HCT116 (cell line): ENCODE measurements around the gene BLTP3A. TPM values are rescaled to one million over a fixed set of nuclear protein-coding genes. Genes with fewer than 3 reads are reported as not detected.
"Not testable (repeated sequence)": the region's sequence is repeated elsewhere in the genome, so short reads cannot be mapped to it uniquely, and the experiment has no call there.

ENCODE experiments used
- ATAC-seq: fragments of 200-7000 bp; cut with Tn5 transposase; 2 replicates; pipeline ENCODE4 v1.9.1; 2020; ENCODE audit warnings: mild to moderate bottlenecking, moderate library complexity
- BruUV-seq: library from RNA; stranded (reverse); fragments of 400-500 nt; replicated peaks from 2 replicates; lab custom pipeline; 2021; lab: Mats Ljungman, UMichigan
- CTCF ChIA-PET: fragments of 300-600 bp; sonication (Branson Sonifier 250); formaldehyde crosslinking; loops from one replicate; lab custom pipeline; 2021; ENCODE audit warnings: antibody characterized with exemption; lab: Charles Lee
- POLR2A ChIA-PET: fragments of 300-600, 350-600 bp; sonication (Branson Sonifier 250); formaldehyde crosslinking; loops from one replicate; lab custom pipeline; 2021; ENCODE audit warnings: antibody characterized with exemption; lab: Charles Lee
- RAD21 ChIA-PET, 2 experiments: fragments of 300-600 bp; sonication (Branson Sonifier 250); formaldehyde crosslinking; loops; one replicate each; lab custom pipeline; 2023; ENCODE audit warnings: low total read pairs in 2 of 2; ENCODE audit not compliant: uncharacterized antibody in 2 of 2, unreplicated experiment in 2 of 2, low non-redundant PET in 1 of 2; lab: Charles Lee
- DNase-seq: peaks from one replicate; pipeline ENCODE4 v3.0.0-alpha.2; 2010; ENCODE audit warnings: low read depth, low spot score
- H2AFZ ChIP-seq: fragments of 200-600 bp; shearing (Covaris generic), sonication (generic); 2 replicates; pipeline ENCODE4 v1.6.1; 2017; ENCODE audit warnings: low read depth, mixed run types, mixed read lengths, antibody characterized with exemption, low read length; ENCODE audit not compliant: poor library complexity, severe bottlenecking
- H3K27ac ChIP-seq: 2 replicates; pipeline ENCODE4 v1.5.1; 2012; ENCODE audit warnings: low read depth, low read length
- H3K27me3 ChIP-seq: fragments of 200-600 bp; sonication (generic); 2 replicates; pipeline ENCODE4 v1.6.1; 2016; ENCODE audit warnings: mixed run types, low read length, mixed read lengths; ENCODE audit not compliant: insufficient read depth
- H3K36me3 ChIP-seq, 2 experiments: fragments of 200-500 bp in 1 of 2; fragments of 200-600 bp in 1 of 2; sonication (Bioruptor generic) in 1 of 2; sonication (generic) in 1 of 2; 2 replicates each; pipeline versions ENCODE4 v1.5.1 to v1.6.1; 2014 to 2016; ENCODE audit warnings: low read length in 2 of 2, inconsistent platforms in 1 of 2, mixed read lengths in 1 of 2, mixed run types in 1 of 2; ENCODE audit not compliant: insufficient read depth in 2 of 2, control insufficient read depth in 1 of 2
- H3K4me1 ChIP-seq, 2 experiments: fragments of 200-600 bp in 1 of 2; sonication (generic) in 1 of 2; 2 replicates each; pipeline versions ENCODE4 v1.5.1 to v1.6.1; 2012 to 2017; ENCODE audit warnings: low read length in 2 of 2, inconsistent platforms in 1 of 2, mild to moderate bottlenecking in 1 of 2, mixed read lengths in 1 of 2, mixed run types in 1 of 2, moderate library complexity in 1 of 2; ENCODE audit not compliant: insufficient read depth in 2 of 2, control insufficient read depth in 1 of 2
- H3K4me2 ChIP-seq: fragments of 200-600 bp; sonication (generic); 2 replicates; pipeline ENCODE4 v1.6.1; 2017; ENCODE audit warnings: mixed run types, low read length, mixed read lengths
- H3K4me3 ChIP-seq, 2 experiments: fragments of 200-600 bp in 1 of 2; sonication (generic) in 1 of 2; replicated peaks in 1 of 2; 2 replicates each; pipeline ENCODE4 v1.5.1; 2011 to 2016; ENCODE audit warnings: low read length in 2 of 2, control low read depth in 1 of 2, low read depth in 1 of 2, mild to moderate bottlenecking in 1 of 2, mixed read lengths in 1 of 2, mixed run types in 1 of 2
- H3K79me2 ChIP-seq: fragments of 200-600 bp; sonication (generic); 2 replicates; pipeline ENCODE4 v1.6.1; 2017; ENCODE audit warnings: mild to moderate bottlenecking, mixed run types, low read length, moderate library complexity, mixed read lengths; ENCODE audit not compliant: insufficient read depth
- H3K9ac ChIP-seq: fragments of 200-600 bp; sonication (generic); 2 replicates; pipeline ENCODE4 v1.6.1; 2016; ENCODE audit warnings: low read length, mixed read lengths
- H3K9me2 ChIP-seq: fragments of 200-600 bp; sonication (generic), shearing (Covaris generic); 2 replicates; pipeline ENCODE4 v1.6.1; 2017; ENCODE audit warnings: mixed run types, mild to moderate bottlenecking, moderate library complexity; ENCODE audit not compliant: insufficient read depth
- H3K9me3 ChIP-seq, 2 experiments: fragments of 200-500 bp in 1 of 2; fragments of 200-600 bp in 1 of 2; sonication (Bioruptor generic) in 1 of 2; sonication (generic) in 1 of 2; 2 replicates each; pipeline ENCODE4 v1.6.1; 2014 to 2017; ENCODE audit warnings: low read length in 2 of 2, mixed read lengths in 2 of 2, inconsistent platforms in 1 of 2, low read depth in 1 of 2, mild to moderate bottlenecking in 1 of 2, mixed run types in 1 of 2, moderate library complexity in 1 of 2; ENCODE audit not compliant: control insufficient read depth in 1 of 2, insufficient read depth in 1 of 2
- H4K20me1 ChIP-seq: fragments of 200-600 bp; sonication (generic), shearing (Covaris generic); 2 replicates; pipeline ENCODE4 v1.6.1; 2017; ENCODE audit warnings: mixed run types, mild to moderate bottlenecking, moderate library complexity; ENCODE audit not compliant: insufficient read depth
- CBX3 ChIP-seq: IDR thresholded peaks from 2 replicates; pipeline ENCODE4 v1.6.1; 2012; ENCODE audit warnings: low read depth
- CEBPB ChIP-seq: IDR thresholded peaks from 2 replicates; pipeline ENCODE4 v1.6.1; 2012; ENCODE audit warnings: low read depth
- CTCF ChIP-seq, 3 experiments: fragments of 200-600 bp in 1 of 3; sonication (generic) in 1 of 3; IDR thresholded peaks in 2 of 3; conservative IDR thresholded peaks in 1 of 3; 2 replicates each; pipeline ENCODE4 v1.5.1; 2012 to 2017; ENCODE audit warnings: low read depth in 2 of 3, low read length in 2 of 3, antibody characterized with exemption in 1 of 3, borderline replicate concordance in 1 of 3, control low read depth in 1 of 3, mild to moderate bottlenecking in 1 of 3, mixed read lengths in 1 of 3, mixed run types in 1 of 3, moderate library complexity in 1 of 3; ENCODE audit not compliant: insufficient read depth in 1 of 3
- EGR1 ChIP-seq: IDR thresholded peaks from 2 replicates; pipeline ENCODE4 v1.6.1; 2012; ENCODE audit warnings: low read depth
- POLR2A ChIP-seq: IDR thresholded peaks from 2 replicates; pipeline ENCODE4 v1.7.0; 2011; ENCODE audit warnings: borderline replicate concordance; ENCODE audit not compliant: insufficient read depth, insufficient read length; ENCODE audit errors: extremely low read depth
- SIN3A ChIP-seq: IDR thresholded peaks from 2 replicates; pipeline ENCODE4 v1.6.1; 2012; ENCODE audit warnings: low read depth
- YY1 ChIP-seq: IDR thresholded peaks from 2 replicates; pipeline ENCODE4 v1.6.1; 2011; ENCODE audit warnings: low read length, low read depth, moderate library complexity, mild to moderate bottlenecking; ENCODE audit not compliant: insufficient replicate concordance; ENCODE audit errors: extremely low read depth
- ZBTB33 ChIP-seq: IDR thresholded peaks from 2 replicates; pipeline ENCODE4 v1.6.1; 2011; ENCODE audit warnings: mild to moderate bottlenecking, low read length, moderate library complexity; ENCODE audit not compliant: insufficient replicate concordance; ENCODE audit errors: extremely low read depth
- intact Hi-C: fragments of 100-400 bp; cut with micrococcal nuclease; formaldehyde crosslinking; loops from 2 replicates; pipeline ENCODE4 v1.10.0; 2022
- total RNA-seq: library from RNA; stranded (reverse); gene quantifications from one replicate; pipeline ENCODE4 v1.2.1, GENCODE V29; 2021; ENCODE audit not compliant: unreplicated experiment

Gene BLTP3A
- total RNA-seq, 1 experiment from 2014 or later = 21.5 TPM

GRCh38 chr6:34774967-34775366, 16.9 kb upstream of the BLTP3A start:
- intact Hi-C loops = no loop called here
- H3K79me2 ChIP-seq = peaks cover 26% of the 10 kb centered on the region
- ChIA-PET RAD21 (no interaction called here), CTCF (no interaction called here), POLR2A (interaction anchor here (1.4 kb wide), 1 partner anchor 17 kb away, joined by 3 read pairs; the partner anchor contains the start of gene BLTP3A)
- DNase-seq = no peak
- no peaks in the 10 kb centered on the region for H3K9me2 ChIP-seq
- ATAC-seq = no peak
- no peaks in the 10 kb centered on the region for H3K9me3 ChIP-seq
- H3K4me2 ChIP-seq = no peak overlapping the region
- TF ChIP-seq CBX3 (no peak), CEBPB (no peak), YY1 (no peak), SIN3A (no peak), ZBTB33 (no peak), EGR1 (no peak), POLR2A (no peak), CTCF (IDR thresholded peaks at IDR 0.05 in 2 of 3, conservative IDR thresholded peaks at IDR 0.05 in 1 of 3; ENCODE audit: borderline replicate concordance in 1 of 3, insufficient read depth in 1 of 3, low read depth in 2 of 3, low read length in 2 of 3) (no peak)
- H2AFZ ChIP-seq = no peak overlapping the region
- no peak overlapping the region for H3K9ac ChIP-seq
- no peaks in the 10 kb centered on the region for H4K20me1 ChIP-seq
- H3K4me3 ChIP-seq = no peak overlapping the region
- H3K27me3 ChIP-seq = no peaks in the 10 kb centered on the region
- no TSS peak for BruUV-seq
- peaks cover 34 to 46% of the 10 kb centered on the region in 2 experiments for H3K36me3 ChIP-seq
- H3K4me1 ChIP-seq = no peaks in the 10 kb centered on the region
- no peak overlapping the region for H3K27ac ChIP-seq

GRCh38 chr6:34785375-34785774, 6.5 kb upstream of the BLTP3A start:
- H3K27ac ChIP-seq, H4K20me1 ChIP-seq, H3K79me2 ChIP-seq, H3K4me3 ChIP-seq, ATAC-seq, H3K4me1 ChIP-seq, H3K36me3 ChIP-seq, H3K9me2 ChIP-seq, BruUV-seq, H3K27me3 ChIP-seq, H3K4me2 ChIP-seq, H3K9ac ChIP-seq, RAD21 ChIA-PET, DNase-seq, CTCF ChIA-PET, intact Hi-C loops, POLR2A ChIA-PET, H3K9me3 ChIP-seq, H2AFZ ChIP-seq: not testable (repeated sequence)

- CTCF ChIA-PET, DNase-seq, H3K4me2 ChIP-seq, H3K9ac ChIP-seq, POLR2A ChIA-PET, intact Hi-C loops, H3K4me3 ChIP-seq, ATAC-seq, BruUV-seq, H2AFZ ChIP-seq, H3K27ac ChIP-seq, H3K36me3 ChIP-seq, H3K9me3 ChIP-seq, H3K27me3 ChIP-seq, H3K9me2 ChIP-seq, H3K4me1 ChIP-seq, H3K79me2 ChIP-seq, H4K20me1 ChIP-seq, RAD21 ChIA-PET: not testable (repeated sequence)
These were observed 4.7 kb upstream of the BLTP3A start for GRCh38 chr6:34787152-34787551.
